Adipose tissue (tissue), 3 donors: ENCODE data around the gene TMEM106C. TPM values are rescaled to one million over a fixed set of nuclear protein-coding genes. Genes with fewer than 3 reads are reported as not detected.

ENCODE experiments used
- H3K27ac ChIP-seq: one replicate; pipeline ENCODE4 v1.5.1; 2013; ENCODE audit warnings: low read depth, low read length
- WGBS, 3 donors: extraction: QIAGEN DNeasy Blood & Tissue Kit; methylation state at CpG; one replicate each; pipeline ENCODE4 v1.1.7; 2013; 5-methylcytosine and 5-hydroxymethylcytosine counted together
- polyA plus RNA-seq, 3 donors: library from polyadenylated mRNA; stranded (reverse); fragments of 200-250 nt; gene quantifications; one replicate each; pipeline ENCODE4 v1.2.3, GENCODE V29; 2013
- donor health status: healthy with polysubstance abuse.
- donor health status: Bipolar disorder and iron deficiency.
- donor health status: healthy.

The TMEM106C gene
- polyA plus RNA-seq, 3 donors = 21.9 to 52.5 (median 37.9) TPM

- no peak overlapping the region for H3K27ac ChIP-seq
- WGBS, 3 donors = 93 to 96% (median 96%) methylated on average over 10 to 11 of the region's 11 CpGs
Measured at GRCh38 chr12:47975816-47976215, 12.4 kb downstream of the TMEM106C start.

- H3K27ac ChIP-seq = no peak overlapping the region
- 83 to 92% (median 86%) methylated on average over 12 of the region's 12 CpGs for WGBS, 3 donors
Measured at GRCh38 chr12:47977046-47977771, 13.8 kb downstream of the TMEM106C start.

- no peak overlapping the region for H3K27ac ChIP-seq
- 86 to 91% (median 90%) methylated on average over 18 of the region's 18 CpGs for WGBS, 3 donors
Measured at GRCh38 chr12:47977772-47978597, 14.6 kb downstream of the TMEM106C start.

GRCh38 chr12:47978598-47978873 lies 15.1 kb downstream of the TMEM106C start:
- no peak overlapping the region for H3K27ac ChIP-seq
- 85 to 91% (median 86%) methylated on average over 7 of the region's 7 CpGs for WGBS, 3 donors

- 86 to 91% (median 89%) methylated on average over 5 of the region's 5 CpGs for WGBS, 3 donors
- H3K27ac ChIP-seq = no peak overlapping the region
Measured at GRCh38 chr12:47979166-47979565, 15.8 kb downstream of the TMEM106C start.

- H3K27ac ChIP-seq = no peak overlapping the region
- 79 to 87% (median 84%) methylated on average over 10 to 11 of the region's 11 CpGs for WGBS, 3 donors
Measured at GRCh38 chr12:47979686-47980085, 16.3 kb downstream of the TMEM106C start.

GRCh38 chr12:47980197-47980596 lies 16.8 kb downstream of the TMEM106C start:
- H3K27ac ChIP-seq = no peak overlapping the region
- WGBS, 3 donors = 85 to 91% (median 89%) methylated on average over 7 of the region's 7 CpGs

GRCh38 chr12:47980779-47981495 lies 17.5 kb downstream of the TMEM106C start:
- 76 to 84% (median 78%) methylated on average over 17 of the region's 17 CpGs for WGBS, 3 donors
- no peak overlapping the region for H3K27ac ChIP-seq

- WGBS, 3 donors = 47 to 81% (median 80%) methylated on average over 20 of the region's 20 CpGs
- H3K27ac ChIP-seq = no peak overlapping the region
Measured at GRCh38 chr12:47981496-47982260, 18.3 kb downstream of the TMEM106C start.

GRCh38 chr12:47982311-47982710 lies 18.9 kb downstream of the TMEM106C start:
- WGBS, 3 donors = 62 to 79% (median 71%) methylated on average over 5 of the region's 5 CpGs

GRCh38 chr12:47982770-47983169 lies 19.4 kb downstream of the TMEM106C start:
- 89 to 94% (median 92%) methylated on average over 9 to 11 of the region's 11 CpGs for WGBS, 3 donors
- H3K27ac ChIP-seq = no peak overlapping the region

More at GRCh38 chr12:47982311-47982710, 18.9 kb downstream of the TMEM106C start:
- H3K27ac ChIP-seq = no peak overlapping the region

- H3K27ac ChIP-seq = no peak overlapping the region
- WGBS, 3 donors = 89 to 95% (median 93%) methylated on average over 5 of the region's 5 CpGs
Measured at GRCh38 chr12:47983541-47984115, 20.2 kb downstream of the TMEM106C start.

- WGBS, 3 donors = 88 to 97% (median 91%) methylated on average over 8 of the region's 8 CpGs
- no peak overlapping the region for H3K27ac ChIP-seq
Measured at GRCh38 chr12:47984331-47984801, 21.0 kb downstream of the TMEM106C start.

GRCh38 chr12:47985596-47986290 lies 22.3 kb downstream of the TMEM106C start:
- 89 to 92% (median 89%) methylated on average over 16 of the region's 16 CpGs for WGBS, 3 donors
- H3K27ac ChIP-seq = no peak overlapping the region

- 71 to 81% (median 76%) methylated on average over 8 of the region's 8 CpGs for WGBS, 3 donors
- no peak overlapping the region for H3K27ac ChIP-seq
Measured at GRCh38 chr12:47986291-47986660, 22.9 kb downstream of the TMEM106C start.

- WGBS, 3 donors = 93 to 96% (median 94%) methylated on average over 5 of the region's 5 CpGs
- no peak overlapping the region for H3K27ac ChIP-seq
Measured at GRCh38 chr12:47986832-47987231, 23.4 kb downstream of the TMEM106C start.

- 73 to 85% (median 83%) methylated on average over 14 of the region's 14 CpGs for WGBS, 3 donors
- H3K27ac ChIP-seq = no peak overlapping the region
Measured at GRCh38 chr12:47987411-47988072, 24.1 kb downstream of the TMEM106C start.
